Calu3 (cell line): ENCODE results near the gene OSBPL5. TPM values are rescaled to one million over a fixed set of nuclear protein-coding genes. Genes with fewer than 3 reads are reported as not detected.

ENCODE experiments used
- BruUV-seq: library from RNA; stranded (reverse); fragments of 400-500 nt; replicated peaks from 2 replicates; lab custom pipeline; 2021; lab: Mats Ljungman, UMichigan
- CTCF ChIA-PET: fragments of 300-600 bp; sonication (Branson Sonifier 250); formaldehyde crosslinking; loops from one replicate; lab custom pipeline; 2022; ENCODE audit warnings: antibody characterized with exemption; lab: Charles Lee
- DNase-seq: peaks from one replicate; pipeline ENCODE4 v3.0.0; 2022
- H3K27ac Mint-ChIP-seq: one replicate; pipeline ENCODE4 v1.8.0; 2022; ENCODE audit warnings: mixed read lengths; ENCODE audit not compliant: unreplicated experiment
- H3K27me3 Mint-ChIP-seq: one replicate; pipeline ENCODE4 v1.8.0; 2022; ENCODE audit warnings: mixed read lengths; ENCODE audit not compliant: unreplicated experiment
- H3K36me3 Mint-ChIP-seq: one replicate; pipeline ENCODE4 v1.8.0; 2022; ENCODE audit warnings: mild to moderate bottlenecking, moderate library complexity, mixed read lengths; ENCODE audit not compliant: insufficient read depth, unreplicated experiment
- H3K4me1 Mint-ChIP-seq: one replicate; pipeline ENCODE4 v1.8.0; 2022; ENCODE audit warnings: mild to moderate bottlenecking, low read depth, mixed read lengths; ENCODE audit not compliant: unreplicated experiment
- H3K4me3 Mint-ChIP-seq: one replicate; pipeline ENCODE4 v1.8.0; 2022; ENCODE audit warnings: mild to moderate bottlenecking, low read depth, moderate library complexity, mixed read lengths; ENCODE audit not compliant: unreplicated experiment
- H3K9me3 Mint-ChIP-seq: one replicate; pipeline ENCODE4 v1.8.0; 2022; ENCODE audit warnings: low read depth, mixed read lengths; ENCODE audit not compliant: unreplicated experiment
- CTCF ChIP-seq: fragments of 200-600 bp; IDR thresholded peaks from one replicate; pipeline ENCODE4 v1.8.0; 2022; ENCODE audit warnings: antibody characterized with exemption; ENCODE audit not compliant: unreplicated experiment
- intact Hi-C: fragments of 100-400 bp; cut with micrococcal nuclease; formaldehyde crosslinking; loops from one replicate; pipeline ENCODE4 v1.10.0; 2022; ENCODE audit not compliant: unreplicated experiment
- total RNA-seq: library from RNA; stranded (reverse); gene quantifications from 2 replicates; pipeline ENCODE4 v1.2.3, GENCODE V29; 2022

The OSBPL5 gene
- total RNA-seq, 1 experiment from 2014 or later, result 7.1 TPM

- Mint-ChIP-seq H3K27ac (no peak overlapping the region), H3K36me3 (peaks cover 39% of the 10 kb centered on the region), H3K4me3 (no peak overlapping the region), H3K9me3 (no peaks in the 10 kb centered on the region), H3K27me3 (no peaks in the 10 kb centered on the region), H3K4me1 (peaks cover 23% of the 10 kb centered on the region)
- no peak for DNase-seq
- intact Hi-C loops, result no loop called here
- CTCF ChIA-PET, result interaction anchor here (1.1 kb wide), 1 partner anchor 39 kb away, joined by 3 read pairs; no protein-coding TSS in a partner anchor
- no TSS peak for BruUV-seq
- no peak for TF ChIP-seq CTCF
These were observed 118.5 kb downstream of the OSBPL5 start for GRCh38 chr11:3046641-3047040.

GRCh38 chr11:3046190-3046589, 118.9 kb downstream of the OSBPL5 start:
- no TSS peak for BruUV-seq
- peaks cover 20% of the 10 kb centered on the region for H3K4me1 Mint-ChIP-seq
- H3K36me3 Mint-ChIP-seq, result peaks cover 38% of the 10 kb centered on the region

GRCh38 chr11:3044915-3045314, 120.2 kb downstream of the OSBPL5 start:
- peaks cover 7% of the 10 kb centered on the region for H3K4me1 Mint-ChIP-seq
- no peak for TF ChIP-seq CTCF
- no peaks in the 10 kb centered on the region for H3K27me3 Mint-ChIP-seq
- H3K27ac Mint-ChIP-seq, result no peak overlapping the region
- no peak overlapping the region for H3K4me3 Mint-ChIP-seq
- CTCF ChIA-PET, result interaction anchor here (0.6 kb wide), 1 partner anchor 380 kb away, joined by 3 read pairs; no protein-coding TSS in a partner anchor
- no TSS peak for BruUV-seq
- intact Hi-C loops, result no loop called here
- peaks cover 38% of the 10 kb centered on the region for H3K36me3 Mint-ChIP-seq
- DNase-seq, result no peak
- H3K9me3 Mint-ChIP-seq, result no peaks in the 10 kb centered on the region

More at GRCh38 chr11:3046190-3046589, 118.9 kb downstream of the OSBPL5 start:
- Mint-ChIP-seq H3K27me3 (no peaks in the 10 kb centered on the region), H3K9me3 (no peaks in the 10 kb centered on the region), H3K27ac (no peak overlapping the region), H3K4me3 (no peak overlapping the region)
- TF ChIP-seq CTCF, result no peak
- DNase-seq, result no peak
- CTCF ChIA-PET, result no interaction called here
- intact Hi-C loops, result no loop called here

GRCh38 chr11:3044004-3044403, 121.1 kb downstream of the OSBPL5 start:
- no TSS peak for BruUV-seq
- CTCF ChIA-PET, result no interaction called here
- Mint-ChIP-seq H3K4me1 (no peaks in the 10 kb centered on the region), H3K4me3 (no peak overlapping the region), H3K27me3 (no peaks in the 10 kb centered on the region), H3K9me3 (no peaks in the 10 kb centered on the region), H3K36me3 (peaks cover 36% of the 10 kb centered on the region), H3K27ac (no peak overlapping the region)
- no peak for DNase-seq
- intact Hi-C loops, result no loop called here
- TF ChIP-seq CTCF, result no peak
